CD8-positive, alpha-beta memory T cell (primary cell): ENCODE results near the gene NOXO1. TPM values are rescaled to one million over a fixed set of nuclear protein-coding genes. Genes with fewer than 3 reads are reported as not detected.
"Not testable (repeated sequence)": the region's sequence is repeated elsewhere in the genome, so short reads cannot be mapped to it uniquely, and the experiment has no call there.

ENCODE experiments used
- CTCF ChIA-PET: fragments of 350-600 bp; sonication (Branson Sonifier 250); formaldehyde crosslinking; loops from one replicate; lab custom pipeline; 2021; ENCODE audit warnings: antibody characterized with exemption; lab: Charles Lee
- POLR2A ChIA-PET: fragments of 350-600 bp; sonication (Branson Sonifier 250); formaldehyde crosslinking; loops from one replicate; lab custom pipeline; 2021; ENCODE audit warnings: antibody characterized with exemption; lab: Charles Lee
- DNase-seq, 5 donors: peaks; one replicate each; pipeline versions ENCODE4 v3.0.0 to v3.0.0-alpha.2; 2020 to 2022; ENCODE audit warnings: mixed read lengths in 1 of 5
- H3K27ac ChIP-seq: one replicate; pipeline ENCODE4 v1.7.0; 2013; ENCODE audit warnings: low read depth, mild to moderate bottlenecking, low read length, moderate library complexity
- H3K27me3 ChIP-seq: 2 replicates; pipeline ENCODE4 v1.7.0; 2013; ENCODE audit warnings: low read length, mild to moderate bottlenecking; ENCODE audit not compliant: insufficient read depth, poor library complexity, severe bottlenecking
- H3K36me3 ChIP-seq: 2 replicates; pipeline ENCODE4 v1.7.0; 2013; ENCODE audit warnings: mild to moderate bottlenecking, low read length, moderate library complexity; ENCODE audit not compliant: insufficient read depth
- H3K4me1 ChIP-seq: 2 replicates; pipeline ENCODE4 v1.7.0; 2013; ENCODE audit warnings: mild to moderate bottlenecking, low read length, moderate library complexity; ENCODE audit not compliant: insufficient read depth
- H3K4me3 ChIP-seq: 2 replicates; pipeline ENCODE4 v1.7.0; 2013; ENCODE audit warnings: mild to moderate bottlenecking, low read length
- H3K9me3 ChIP-seq: 2 replicates; pipeline ENCODE4 v1.7.0; 2013; ENCODE audit warnings: mild to moderate bottlenecking, low read length
- H3K27ac Mint-ChIP-seq, 8 donors: one replicate each; pipeline ENCODE4 v1.8.0; 2020 to 2021; ENCODE audit warnings: mixed read lengths in 8 of 8, mild to moderate bottlenecking in 6 of 8, inconsistent platforms in 3 of 8, moderate library complexity in 3 of 8
- H3K27me3 Mint-ChIP-seq, 2 donors: one replicate each; pipeline ENCODE4 v1.8.0; 2020 to 2021; ENCODE audit warnings: mixed read lengths in 2 of 2, mild to moderate bottlenecking in 1 of 2, moderate library complexity in 1 of 2
- H3K36me3 Mint-ChIP-seq, 3 donors: one replicate each; pipeline ENCODE4 v1.8.0; 2020 to 2021; ENCODE audit warnings: mixed read lengths in 3 of 3, inconsistent platforms in 1 of 3, mild to moderate bottlenecking in 1 of 3
- H3K4me1 Mint-ChIP-seq, 3 donors: one replicate each; pipeline ENCODE4 v1.8.0; 2020 to 2021; ENCODE audit warnings: mixed read lengths in 3 of 3, inconsistent platforms in 1 of 3, mild to moderate bottlenecking in 1 of 3
- H3K4me3 Mint-ChIP-seq, 7 donors: one replicate each; pipeline ENCODE4 v1.8.0; 2020 to 2021; ENCODE audit warnings: mixed read lengths in 7 of 7, mild to moderate bottlenecking in 6 of 7, moderate library complexity in 4 of 7, inconsistent platforms in 2 of 7
- H3K9me3 Mint-ChIP-seq, 5 donors: one replicate each; pipeline ENCODE4 v1.8.0; 2020 to 2022; ENCODE audit warnings: mixed read lengths in 5 of 5, mild to moderate bottlenecking in 3 of 5, moderate library complexity in 2 of 5, inconsistent platforms in 1 of 5
- polyA plus RNA-seq: library from polyadenylated mRNA; unstranded; fragments of 300-500 nt; fragmentation: Illumina TruSeq; gene quantifications from one replicate; pipeline ENCODE4 v1.2.3, GENCODE V29; 2021
- total RNA-seq, 2 experiments: library from RNA; stranded (reverse); gene quantifications; one replicate each; pipeline ENCODE4 v1.2.3, GENCODE V29; 2021

NOXO1 gene
- total and polyA plus RNA-seq, 3 experiments from 2014 or later = 0.47 to 0.48 TPM; not detected in 1

- Histone ChIP-seq H3K36me3 (peaks cover 9% of the 10 kb centered on the region), H3K27me3 (no peaks in the 10 kb centered on the region), H3K4me1 (peaks cover 16% of the 10 kb centered on the region), H3K27ac (peak within 1 kb of the TSS; percentile 72), H3K9me3 (no peaks in the 10 kb centered on the region), H3K4me3 (peak within 1 kb of the TSS; percentile 79)
- H3K27ac Mint-ChIP-seq = peak within 1 kb of the TSS; percentile 46 to 92 (median 78)
- ChIA-PET CTCF (interaction anchor here (1.1 to 1.4 kb wide), 3 partner anchors 8 to 15 kb away, joined by 4 to 9 read pairs (median 6); no protein-coding TSS in a partner anchor), POLR2A (interaction anchor here (1.0 to 1.7 kb wide), 6 partner anchors 9 to 212 kb away, joined by 3 to 16 read pairs (median 6); partner anchors contain the start of genes NUBP2, RPS2, SPSB3 and TRAF7)
- peaks cover 0 to 19% (median under 1%) of the 10 kb centered on the region in 3 donors for H3K36me3 Mint-ChIP-seq
- peak within 1 kb of the TSS; percentile 80 to 95 (median 88) for H3K4me3 Mint-ChIP-seq
- DNase-seq = peak; percentile 98 to 100 (median 100)
- H3K9me3 Mint-ChIP-seq = no peaks in the 10 kb centered on the region
- H3K4me1 Mint-ChIP-seq = peaks cover 8 to 24% (median 11%) of the 10 kb centered on the region in 3 donors
- no peaks in the 10 kb centered on the region for H3K27me3 Mint-ChIP-seq
Observed at GRCh38 chr16:1942810-1943726, 38.2 kb downstream of the NOXO1 start, which contains the start of gene MSRB1. Gene MSRB1, minus strand, starts transcription at chr16:1943199. Its CDS starts 43 bp downstream, at chr16:1943156.

GRCh38 chr16:1942047-1942809, 39.0 kb downstream of the NOXO1 start:
- DNase-seq = no peak
- H3K27me3 Mint-ChIP-seq = no peaks in the 10 kb centered on the region
- peak overlapping the region; percentile 72 for H3K27ac ChIP-seq
- H3K27ac Mint-ChIP-seq = peak overlapping the region in 2 of 8 donors; percentile 17 to 68
- H3K4me3 ChIP-seq = peak overlapping the region; percentile 79
- peak overlapping the region; percentile 80 to 95 (median 88) for H3K4me3 Mint-ChIP-seq
- POLR2A ChIA-PET = interaction anchor here (1.7 kb wide), 1 partner anchor 23 kb away, joined by 16 read pairs; the partner anchor contains the start of gene RPS2
- no peaks in the 10 kb centered on the region for H3K9me3 Mint-ChIP-seq
- H3K36me3 Mint-ChIP-seq = peaks cover 0 to 24% (median 1%) of the 10 kb centered on the region in 3 donors
- H3K27me3 ChIP-seq = no peaks in the 10 kb centered on the region
- H3K36me3 ChIP-seq = peaks cover 9% of the 10 kb centered on the region
- no peaks in the 10 kb centered on the region for H3K9me3 ChIP-seq
- peaks cover 8 to 24% (median 11%) of the 10 kb centered on the region in 3 donors for H3K4me1 Mint-ChIP-seq
- H3K4me1 ChIP-seq = peaks cover 16% of the 10 kb centered on the region
- CTCF ChIA-PET = interaction anchor here (1.1 kb wide), 1 partner anchor 16 kb away, joined by 6 read pairs; no protein-coding TSS in a partner anchor

- Histone ChIP-seq H3K27ac (peak overlapping the region; percentile 72), H3K27me3 (no peaks in the 10 kb centered on the region), H3K4me1 (peaks cover 16% of the 10 kb centered on the region), H3K4me3 (no peak overlapping the region), H3K9me3 (no peaks in the 10 kb centered on the region), H3K36me3 (peaks cover 9% of the 10 kb centered on the region)
- ChIA-PET POLR2A (no interaction called here), CTCF (interaction anchor here (1.2 kb wide), 1 partner anchor 14 kb away, joined by 3 read pairs; no protein-coding TSS in a partner anchor)
- DNase-seq = no peak
- no peaks in the 10 kb centered on the region for H3K9me3 Mint-ChIP-seq
- peak overlapping the region in 2 of 8 donors; percentile 26 to 66 for H3K27ac Mint-ChIP-seq
- peak overlapping the region; percentile 40 to 95 (median 87) for H3K4me3 Mint-ChIP-seq
- H3K4me1 Mint-ChIP-seq = peaks cover 8 to 24% (median 11%) of the 10 kb centered on the region in 3 donors
- no peaks in the 10 kb centered on the region for H3K27me3 Mint-ChIP-seq
- peaks cover 0 to 26% (median 1%) of the 10 kb centered on the region in 3 donors for H3K36me3 Mint-ChIP-seq
Observed at GRCh38 chr16:1941162-1942046, 39.9 kb downstream of the NOXO1 start.

- peaks cover 8 to 24% (median 11%) of the 10 kb centered on the region in 3 donors for H3K4me1 Mint-ChIP-seq
- POLR2A ChIA-PET = no interaction called here
- H3K9me3 Mint-ChIP-seq = no peaks in the 10 kb centered on the region
- CTCF ChIA-PET = interaction anchor here (1.2 kb wide), 1 partner anchor 15 kb away, joined by 3 read pairs; no protein-coding TSS in a partner anchor
- no peak for DNase-seq
- no peaks in the 10 kb centered on the region for H3K9me3 ChIP-seq
- peaks cover 0 to 26% (median 1%) of the 10 kb centered on the region in 3 donors for H3K36me3 Mint-ChIP-seq
- peaks cover 9% of the 10 kb centered on the region for H3K36me3 ChIP-seq
- peak overlapping the region in 2 of 7 donors; percentile 23 to 30 for H3K4me3 Mint-ChIP-seq
- no peaks in the 10 kb centered on the region for H3K27me3 Mint-ChIP-seq
- no peaks in the 10 kb centered on the region for H3K27me3 ChIP-seq
- no peak overlapping the region for H3K27ac ChIP-seq
- H3K4me3 ChIP-seq = no peak overlapping the region
- peaks cover 16% of the 10 kb centered on the region for H3K4me1 ChIP-seq
- H3K27ac Mint-ChIP-seq = no peak overlapping the region
Observed at GRCh38 chr16:1940273-1941161, 40.8 kb downstream of the NOXO1 start.

- POLR2A ChIA-PET = not testable (repeated sequence)
- H3K4me1 Mint-ChIP-seq = peaks cover 8 to 24% (median 11%) of the 10 kb centered on the region in 3 donors
Observed at GRCh38 chr16:1939833-1940232, 41.4 kb downstream of the NOXO1 start.

GRCh38 chr16:1938910-1939309, 42.4 kb downstream of the NOXO1 start:
- H3K27ac ChIP-seq = no peak overlapping the region
- H3K27me3 Mint-ChIP-seq = no peaks in the 10 kb centered on the region
- peaks cover 5 to 24% (median 11%) of the 10 kb centered on the region in 3 donors for H3K4me1 Mint-ChIP-seq
- CTCF ChIA-PET = interaction anchor here (1.2 kb wide), 1 partner anchor 10 kb away, joined by 3 read pairs; no protein-coding TSS in a partner anchor
- no peak overlapping the region for H3K4me3 ChIP-seq
- peak overlapping the region in 1 of 7 donors; percentile 73 for H3K4me3 Mint-ChIP-seq
- H3K27ac Mint-ChIP-seq = peak overlapping the region in 1 of 8 donors; percentile 47
- no peaks in the 10 kb centered on the region for H3K9me3 Mint-ChIP-seq
- H3K36me3 ChIP-seq = peaks cover 9% of the 10 kb centered on the region
- H3K4me1 ChIP-seq = peaks cover 16% of the 10 kb centered on the region
- POLR2A ChIA-PET = no interaction called here
- H3K9me3 ChIP-seq = no peaks in the 10 kb centered on the region
- DNase-seq = no peak
- peaks cover 0 to 26% (median 1%) of the 10 kb centered on the region in 3 donors for H3K36me3 Mint-ChIP-seq
- no peaks in the 10 kb centered on the region for H3K27me3 ChIP-seq

More at GRCh38 chr16:1939833-1940232, 41.4 kb downstream of the NOXO1 start:
- CTCF ChIA-PET, H3K9me3 Mint-ChIP-seq, H3K27ac Mint-ChIP-seq, H3K27me3 ChIP-seq, H3K27ac ChIP-seq, H3K36me3 ChIP-seq, H3K9me3 ChIP-seq, DNase-seq, H3K27me3 Mint-ChIP-seq, H3K4me3 ChIP-seq: not testable (repeated sequence)
- peak overlapping the region in 1 of 7 donors; percentile 27 for H3K4me3 Mint-ChIP-seq
- H3K36me3 Mint-ChIP-seq = peaks cover 0 to 26% (median 1%) of the 10 kb centered on the region in 3 donors
- peaks cover 16% of the 10 kb centered on the region for H3K4me1 ChIP-seq
